ENCODE data around the gene SPECC1L.

DNA sequence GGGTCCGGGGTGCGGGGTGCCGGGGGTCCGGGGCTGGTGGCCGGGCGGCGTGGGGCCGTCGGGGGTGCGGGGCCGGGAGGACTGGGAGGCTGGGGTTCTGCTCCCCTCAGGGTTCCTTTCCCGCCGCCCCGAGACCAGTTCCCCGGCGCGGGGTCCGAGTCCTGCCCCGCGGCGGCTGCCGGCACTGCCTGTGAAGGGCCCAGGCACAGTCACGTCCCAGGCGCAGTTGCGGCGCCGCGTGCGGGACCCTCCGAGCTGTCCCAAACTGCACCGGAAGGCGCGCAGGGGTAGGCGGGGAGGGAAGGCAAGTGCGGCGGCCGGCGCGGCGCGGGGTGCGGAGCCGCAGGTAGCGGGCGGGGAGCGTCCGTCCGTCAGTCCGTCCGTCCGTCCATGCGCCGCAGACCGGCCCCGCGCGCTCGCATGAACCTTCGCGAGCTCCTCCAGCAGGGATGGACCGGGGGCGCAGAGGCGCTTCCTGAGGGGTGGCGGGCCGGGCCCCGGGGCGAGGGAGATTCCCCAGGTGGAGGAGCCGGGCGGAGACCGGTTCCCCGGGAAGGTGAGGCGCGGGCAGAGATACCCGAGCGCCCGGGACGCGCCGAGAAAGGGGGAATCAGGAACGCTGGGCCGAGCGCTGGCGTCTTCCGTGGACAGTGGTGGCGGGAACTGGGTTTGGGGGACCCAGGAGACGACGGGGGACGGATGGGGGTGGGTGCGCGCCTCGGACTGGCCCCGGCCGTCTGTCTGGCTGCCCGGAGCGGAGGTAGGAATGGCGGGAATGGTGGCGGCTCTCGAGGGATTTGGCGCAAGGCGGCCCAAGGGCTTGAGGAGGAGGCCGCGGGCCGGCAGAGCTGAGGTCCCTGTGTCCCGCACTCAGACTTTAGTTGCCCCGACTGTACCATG lies 153.6 kb downstream of the SPECC1L start:
- TF ChIP-seq, protein P1, sequence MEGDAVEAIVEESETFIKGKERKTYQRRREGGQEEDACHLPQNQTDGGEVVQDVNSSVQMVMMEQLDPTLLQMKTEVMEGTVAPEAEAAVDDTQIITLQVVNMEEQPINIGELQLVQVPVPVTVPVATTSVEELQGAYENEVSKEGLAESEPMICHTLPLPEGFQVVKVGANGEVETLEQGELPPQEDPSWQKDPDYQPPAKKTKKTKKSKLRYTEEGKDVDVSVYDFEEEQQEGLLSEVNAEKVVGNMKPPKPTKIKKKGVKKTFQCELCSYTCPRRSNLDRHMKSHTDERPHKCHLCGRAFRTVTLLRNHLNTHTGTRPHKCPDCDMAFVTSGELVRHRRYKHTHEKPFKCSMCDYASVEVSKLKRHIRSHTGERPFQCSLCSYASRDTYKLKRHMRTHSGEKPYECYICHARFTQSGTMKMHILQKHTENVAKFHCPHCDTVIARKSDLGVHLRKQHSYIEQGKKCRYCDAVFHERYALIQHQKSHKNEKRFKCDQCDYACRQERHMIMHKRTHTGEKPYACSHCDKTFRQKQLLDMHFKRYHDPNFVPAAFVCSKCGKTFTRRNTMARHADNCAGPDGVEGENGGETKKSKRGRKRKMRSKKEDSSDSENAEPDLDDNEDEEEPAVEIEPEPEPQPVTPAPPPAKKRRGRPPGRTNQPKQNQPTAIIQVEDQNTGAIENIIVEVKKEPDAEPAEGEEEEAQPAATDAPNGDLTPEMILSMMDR (conservative IDR thresholded peaks at IDR 0.05; ENCODE audit: low read depth, low read length) = no peak
- TF ChIP-seq EZH2 (IDR thresholded peaks at IDR 0.05; ENCODE audit: low read length, unreplicated experiment) (no peak), EZH2phosphoT487 (IDR thresholded peaks at IDR 0.05; ENCODE audit: borderline replicate concordance, low read length) (no peak)

All from PC-3 (cell line).